Tibial artery (tissue), 4 donors: Measurements from ENCODE around the gene OR10R2.

Source experiments
- DNase-seq, 2 donors: peaks; one replicate each; pipeline ENCODE4 v3.0.0-alpha.2; 2019
- H3K27ac ChIP-seq, 2 donors: fragments of 200-600 bp; sonication (generic) in 1 of 2; 1 replicate in 1 of 2; 2 replicates in 1 of 2; pipeline ENCODE4 v1.5.1; 2018 to 2019; ENCODE audit warnings: mild to moderate bottlenecking in 1 of 2
- H3K27me3 ChIP-seq, 2 donors: fragments of 200-600 bp; sonication (generic) in 1 of 2; one replicate each; pipeline versions ENCODE4 v1.5.1 to v1.6.0; 2016 to 2019
- H3K36me3 ChIP-seq, 3 donors: fragments of 200-600 bp; sonication (generic) in 2 of 3; one replicate each; pipeline ENCODE4 v1.5.1; 2016 to 2019; ENCODE audit warnings: mild to moderate bottlenecking in 2 of 3
- H3K4me1 ChIP-seq, 4 donors: fragments of 200-600 bp; sonication (generic) in 2 of 4; 1 replicate in 3 of 4; 2 replicates in 1 of 4; pipeline ENCODE4 v1.5.1; 2016 to 2019
- H3K4me3 ChIP-seq, 2 donors: fragments of 200-600 bp; sonication (generic) in 1 of 2; 1 replicate in 1 of 2; 2 replicates in 1 of 2; pipeline ENCODE4 v1.5.1; 2018 to 2019; ENCODE audit warnings: mild to moderate bottlenecking in 2 of 2
- H3K9me3 ChIP-seq, 3 donors: fragments of 200-600 bp; sonication (generic) in 1 of 3; one replicate each; pipeline ENCODE4 v1.5.1; 2016 to 2019
- CTCF ChIP-seq, 2 experiments: fragments of 200-600 bp in 1 of 2; fragments of 450-650 bp in 1 of 2; IDR thresholded peaks; one replicate each; pipeline ENCODE4 v1.5.1; 2017 to 2019; ENCODE audit warnings: antibody characterized with exemption in 2 of 2, mild to moderate bottlenecking in 1 of 2, moderate library complexity in 1 of 2
- intact Hi-C: fragments of 100-400 bp; cut with DNase I; formaldehyde crosslinking; loops from one replicate; pipeline ENCODE4 v1.15.0; 2023; ENCODE audit warnings: low total_unique reads

OR10R2 gene

GRCh38 chr1:158454537-158454936, 17.5 kb upstream of the OR10R2 start:
- H3K36me3 ChIP-seq: no peaks in the 10 kb centered on the region
- TF ChIP-seq CTCF (IDR thresholded peaks at IDR 0.05): no peak
- no peaks in the 10 kb centered on the region for H3K9me3 ChIP-seq
- H3K4me3 ChIP-seq: no peak overlapping the region
- DNase-seq: no peak
- no peak overlapping the region for H3K27ac ChIP-seq
- no peaks in the 10 kb centered on the region for H3K27me3 ChIP-seq
- intact Hi-C loops: no loop called here
- H3K4me1 ChIP-seq: no peaks in the 10 kb centered on the region

- H3K4me1 ChIP-seq: no peaks in the 10 kb centered on the region
- intact Hi-C loops: no loop called here
- no peak overlapping the region for H3K4me3 ChIP-seq
- no peaks in the 10 kb centered on the region for H3K36me3 ChIP-seq
- H3K27ac ChIP-seq: no peak overlapping the region
- no peak for DNase-seq
- TF ChIP-seq CTCF (IDR thresholded peaks at IDR 0.05): no peak
- H3K27me3 ChIP-seq: no peaks in the 10 kb centered on the region
- H3K9me3 ChIP-seq: no peaks in the 10 kb centered on the region
Measured at GRCh38 chr1:158457246-158457645, 14.8 kb upstream of the OR10R2 start.

- intact Hi-C loops: no loop called here
- Histone ChIP-seq H3K4me3 (no peak overlapping the region), H3K4me1 (no peaks in the 10 kb centered on the region), H3K27me3 (no peaks in the 10 kb centered on the region), H3K9me3 (no peaks in the 10 kb centered on the region), H3K36me3 (no peaks in the 10 kb centered on the region), H3K27ac (no peak overlapping the region)
- no peak for DNase-seq
- no peak for TF ChIP-seq CTCF (IDR thresholded peaks at IDR 0.05)
Measured at GRCh38 chr1:158458263-158458662, 13.8 kb upstream of the OR10R2 start.

GRCh38 chr1:158461534-158461933, 10.5 kb upstream of the OR10R2 start, which contains the start of gene OR10K1:
Gene OR10K1, plus strand, starts transcription at chr1:158461834. Its CDS starts 3,728 bp downstream, at chr1:158465562.
- intact Hi-C loops: no loop called here
- H3K4me1 ChIP-seq: no peaks in the 10 kb centered on the region
- no peak for TF ChIP-seq CTCF (IDR thresholded peaks at IDR 0.05)
- H3K9me3 ChIP-seq: no peaks in the 10 kb centered on the region
- H3K27ac ChIP-seq: no peak within 1 kb of the TSS
- H3K36me3 ChIP-seq: no peaks in the 10 kb centered on the region
- no peak within 1 kb of the TSS for H3K4me3 ChIP-seq
- DNase-seq: no peak
- no peaks in the 10 kb centered on the region for H3K27me3 ChIP-seq

- Histone ChIP-seq H3K4me1 (no peaks in the 10 kb centered on the region), H3K9me3 (no peaks in the 10 kb centered on the region), H3K27ac (no peak overlapping the region), H3K4me3 (no peak overlapping the region), H3K27me3 (no peaks in the 10 kb centered on the region), H3K36me3 (no peaks in the 10 kb centered on the region)
- no peak for DNase-seq
- TF ChIP-seq CTCF (IDR thresholded peaks at IDR 0.05): no peak
- intact Hi-C loops: no loop called here
Measured at GRCh38 chr1:158485455-158485854, 13.4 kb downstream of the OR10R2 start.

- intact Hi-C loops: no loop called here
- Histone ChIP-seq H3K36me3 (no peaks in the 10 kb centered on the region), H3K4me3 (no peak overlapping the region), H3K9me3 (no peaks in the 10 kb centered on the region), H3K4me1 (no peaks in the 10 kb centered on the region), H3K27ac (no peak overlapping the region), H3K27me3 (no peaks in the 10 kb centered on the region)
- no peak for TF ChIP-seq CTCF (IDR thresholded peaks at IDR 0.05)
- DNase-seq: no peak
Measured at GRCh38 chr1:158491316-158491715, 19.3 kb downstream of the OR10R2 start.
